Umbilical cord (tissue), 2 donors: ENCODE results near the gene PNPLA5. TPM values are rescaled to one million over a fixed set of nuclear protein-coding genes. Genes with fewer than 3 reads are reported as not detected.
A peak's percentile ranks its signal among the peaks of the same experiment; 100 is the strongest.
"Not testable (repeated sequence)": the region's sequence is repeated elsewhere in the genome, so short reads cannot be mapped to it uniquely, and the experiment has no call there.

Source experiments
- DNase-seq: peaks from one replicate; pipeline ENCODE4 v3.0.0-alpha.2; 2015; ENCODE audit warnings: low spot score
- total RNA-seq: library from RNA; depleted of rRNA; stranded (reverse); fragments of >200 nt; gene quantifications from one replicate; pipeline ENCODE4 v1.2.3, GENCODE V29; 2014; ENCODE audit warnings: low replicate concordance; ENCODE audit not compliant: insufficient read depth

Gene PNPLA5, protein sequence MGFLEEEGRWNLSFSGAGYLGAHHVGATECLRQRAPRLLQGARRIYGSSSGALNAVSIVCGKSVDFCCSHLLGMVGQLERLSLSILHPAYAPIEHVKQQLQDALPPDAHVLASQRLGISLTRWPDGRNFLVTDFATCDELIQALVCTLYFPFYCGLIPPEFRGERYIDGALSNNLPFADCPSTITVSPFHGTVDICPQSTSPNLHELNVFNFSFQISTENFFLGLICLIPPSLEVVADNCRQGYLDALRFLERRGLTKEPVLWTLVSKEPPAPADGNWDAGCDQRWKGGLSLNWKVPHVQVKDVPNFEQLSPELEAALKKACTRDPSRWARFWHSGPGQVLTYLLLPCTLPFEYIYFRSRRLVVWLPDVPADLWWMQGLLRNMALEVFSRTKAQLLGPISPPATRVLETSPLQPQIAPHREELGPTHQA
- not detected for total RNA-seq

DNA sequence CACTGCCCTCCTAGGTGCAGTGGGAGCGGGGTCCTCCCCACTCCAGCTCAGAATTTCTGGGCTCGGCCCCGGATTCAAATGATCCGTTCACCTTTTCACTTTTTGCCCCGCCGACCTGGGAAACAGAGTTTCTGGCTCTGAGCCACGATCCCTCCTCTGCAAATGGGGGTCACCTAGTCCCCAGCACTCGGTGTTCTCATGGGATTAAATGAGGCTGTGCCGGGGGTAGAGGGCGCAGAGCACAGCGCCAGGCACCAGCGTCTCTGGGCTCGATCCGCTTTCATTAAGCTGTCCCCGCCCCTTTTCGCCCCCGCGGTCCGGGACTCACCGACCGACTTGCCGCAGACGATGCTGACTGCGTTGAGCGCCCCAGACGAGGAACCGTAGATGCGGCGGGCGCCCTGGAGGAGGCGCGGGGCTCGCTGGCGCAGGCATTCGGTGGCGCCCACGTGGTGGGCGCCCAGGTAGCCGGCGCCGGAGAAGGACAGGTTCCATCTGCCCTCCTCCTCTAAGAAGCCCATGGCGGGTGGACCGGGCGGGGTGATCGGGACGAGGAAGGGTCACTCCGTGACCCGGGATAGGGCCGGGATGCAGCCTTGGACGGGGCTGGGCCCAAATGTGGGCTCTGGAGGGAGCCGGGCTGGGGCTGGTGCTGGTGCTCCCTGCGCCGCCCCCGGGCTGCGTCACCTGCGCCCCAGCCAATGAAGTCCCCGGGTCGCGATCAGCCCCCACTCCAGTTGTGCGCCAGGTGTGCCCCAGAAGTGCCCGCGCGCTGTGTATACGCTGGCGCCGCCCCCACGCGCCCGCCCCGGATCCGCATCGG is at the start of gene PNPLA5:
TSS of gene PNPLA5 (minus strand) at position 654 of the 823 bp plus-strand sequence. CDS start at position 521, 133 bp downstream.
- no peak for DNase-seq

DNA sequence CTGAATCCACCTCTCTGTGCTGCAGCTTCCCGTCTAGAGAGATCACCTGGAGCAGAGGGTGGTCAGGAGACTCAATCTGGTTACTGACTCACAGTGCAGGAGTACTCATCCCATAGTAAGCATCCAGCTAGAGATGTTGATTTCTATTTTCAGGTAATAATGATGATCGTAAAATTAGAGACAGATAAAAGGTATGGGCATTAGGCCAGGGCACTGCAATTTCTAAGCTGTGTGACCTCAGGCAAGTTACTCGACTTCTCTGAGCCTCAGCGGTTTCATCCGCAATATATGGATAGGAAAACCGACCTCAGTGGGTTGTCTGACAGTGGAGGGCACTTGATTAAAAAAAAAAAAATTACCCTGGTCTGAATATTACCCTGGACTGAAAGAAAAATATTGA is 49.6 kb upstream of the PNPLA5 start:
- no peak for DNase-seq

DNA sequence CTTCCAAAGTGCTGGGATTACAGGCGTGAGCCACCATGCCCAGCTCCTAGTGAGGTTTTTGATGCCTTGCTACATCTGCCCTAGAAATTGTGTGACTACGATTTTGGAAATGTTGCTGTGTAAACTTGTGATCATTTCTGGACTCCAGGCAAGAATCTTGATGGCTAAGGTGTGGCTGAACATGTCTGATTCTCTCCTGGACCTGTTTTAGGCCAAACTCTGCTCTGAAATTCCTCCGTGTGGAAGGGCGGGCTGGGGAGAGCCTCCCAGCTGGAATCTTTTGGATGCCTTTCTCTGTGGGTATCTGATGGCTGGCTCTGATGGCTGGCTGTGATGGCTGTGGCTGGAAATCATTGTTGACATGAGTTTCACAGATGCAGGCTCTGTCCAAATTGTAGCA is 40.0 kb upstream of the PNPLA5 start:
- no peak for DNase-seq

DNA sequence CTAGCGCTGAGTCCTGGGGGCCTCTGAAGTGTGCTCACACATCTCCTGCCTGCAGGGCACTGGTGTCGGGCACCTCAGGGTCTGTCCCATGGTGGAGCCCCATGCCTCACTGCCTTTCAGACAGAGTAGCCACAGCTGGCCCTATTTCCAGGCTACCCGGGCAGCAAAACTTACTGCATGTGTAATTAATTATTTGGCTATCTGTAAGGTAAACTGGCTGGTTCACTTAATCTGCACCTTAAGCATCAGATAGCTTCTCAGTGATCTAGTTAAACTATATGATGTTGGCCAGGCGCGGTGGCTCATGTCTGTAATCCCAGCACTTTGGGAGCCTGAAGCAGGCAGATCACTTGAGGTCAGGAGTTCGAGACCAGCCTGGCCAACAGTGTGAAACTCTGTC is 37.1 kb upstream of the PNPLA5 start:
- DNase-seq, result no peak

DNA sequence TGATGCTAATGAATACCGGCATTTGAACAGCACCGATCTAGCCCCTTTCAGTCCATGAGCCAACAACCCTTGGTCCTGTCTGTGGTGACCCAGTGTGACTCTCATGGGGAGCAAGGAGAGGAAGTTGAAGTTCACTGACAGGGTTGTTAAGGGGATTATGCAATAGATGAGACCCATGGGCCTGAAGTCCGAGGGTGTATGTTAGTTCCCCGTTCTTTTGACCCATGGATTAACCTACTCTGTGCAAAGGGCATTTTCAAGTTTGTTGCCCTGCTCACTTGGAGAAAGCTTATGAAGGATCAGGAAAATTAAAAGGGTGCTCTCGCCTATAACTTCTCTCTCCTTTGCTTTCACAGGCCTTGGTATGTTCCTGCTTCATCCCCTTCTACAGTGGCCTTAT is 36.7 kb upstream of the PNPLA5 start:
- peak; percentile 13 for DNase-seq

DNA sequence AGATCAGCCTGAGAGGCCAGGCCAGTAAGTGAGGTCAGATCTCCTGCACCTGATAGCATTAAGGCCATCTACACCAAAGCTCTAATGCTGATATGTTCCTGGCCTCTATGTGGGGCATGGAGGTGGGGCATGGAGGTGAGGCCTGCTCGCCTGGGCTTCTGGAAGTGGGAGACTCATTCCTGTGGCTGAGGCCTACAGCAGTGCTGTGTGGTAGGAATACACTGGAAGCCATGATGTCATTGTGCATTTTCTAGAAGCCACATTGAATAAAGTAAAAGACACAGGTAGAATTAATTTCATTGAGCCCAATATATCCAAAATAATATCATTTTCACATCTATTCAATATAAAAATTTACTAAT is 34.5 kb upstream of the PNPLA5 start:
- no peak for DNase-seq

DNA sequence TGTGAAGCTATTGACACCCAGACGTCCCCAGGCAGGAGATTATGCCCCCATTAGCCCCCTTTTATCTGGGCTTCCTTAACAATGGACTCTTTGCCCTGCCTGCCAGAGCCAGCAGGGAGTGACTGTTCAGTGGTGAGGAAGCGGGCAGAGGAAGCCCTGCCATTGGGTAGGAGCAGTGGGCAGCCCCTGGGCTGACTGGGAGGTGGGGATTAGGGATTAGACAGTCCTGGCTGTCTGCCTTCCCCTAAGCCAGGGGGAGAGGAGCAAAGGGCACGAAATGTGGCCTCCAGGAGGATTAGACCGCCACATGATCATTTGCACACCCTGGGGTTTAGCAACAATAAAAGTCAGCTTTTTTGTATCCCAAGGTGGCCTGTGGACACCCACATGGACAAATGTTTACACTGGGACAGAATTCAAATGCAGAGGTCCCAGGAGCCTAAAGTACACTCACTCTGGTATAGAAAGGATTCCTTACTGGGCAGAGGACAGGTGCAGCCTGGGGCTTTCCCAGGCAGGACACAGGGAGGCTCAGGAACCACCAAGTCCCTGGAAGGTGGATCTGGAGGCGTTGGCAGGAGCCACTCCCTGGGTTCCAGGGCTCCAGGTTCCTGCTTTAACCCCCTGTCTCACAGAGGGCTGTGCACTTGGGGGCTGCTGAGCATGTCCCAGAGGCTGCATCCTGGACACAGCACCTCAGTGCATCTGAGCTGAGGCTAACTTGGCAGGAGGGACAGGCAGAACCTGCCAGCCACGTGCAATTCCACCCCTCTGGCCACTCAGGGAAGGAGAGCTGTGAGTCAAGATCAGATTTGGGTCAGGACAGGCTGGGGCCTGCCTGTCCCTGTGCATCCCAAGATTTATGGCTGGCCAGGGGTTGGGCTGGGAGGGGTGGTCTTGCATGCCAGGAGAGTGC is 33.9 kb upstream of the PNPLA5 start:
- DNase-seq, result no peak

DNA sequence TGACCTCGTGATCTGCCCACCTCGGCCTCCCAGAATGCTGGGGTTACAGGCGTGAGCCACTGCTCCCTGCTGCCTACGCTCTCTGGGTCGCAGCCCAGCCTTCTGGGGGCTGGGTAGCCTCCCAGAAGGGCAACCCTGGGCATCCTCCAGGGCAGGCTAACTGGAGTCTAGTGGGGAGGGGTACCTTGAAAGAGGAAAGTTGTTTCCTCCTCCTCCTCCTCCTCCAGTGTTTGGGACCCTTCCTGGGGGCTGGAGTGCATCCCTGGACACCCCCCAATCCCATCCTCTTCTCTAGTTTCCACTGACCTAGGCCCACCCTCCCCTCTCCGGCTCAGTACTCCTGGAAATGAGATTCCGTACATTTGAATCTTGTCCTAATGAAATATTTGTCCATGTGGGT is 33.1 kb upstream of the PNPLA5 start:
- DNase-seq, result no peak

DNA sequence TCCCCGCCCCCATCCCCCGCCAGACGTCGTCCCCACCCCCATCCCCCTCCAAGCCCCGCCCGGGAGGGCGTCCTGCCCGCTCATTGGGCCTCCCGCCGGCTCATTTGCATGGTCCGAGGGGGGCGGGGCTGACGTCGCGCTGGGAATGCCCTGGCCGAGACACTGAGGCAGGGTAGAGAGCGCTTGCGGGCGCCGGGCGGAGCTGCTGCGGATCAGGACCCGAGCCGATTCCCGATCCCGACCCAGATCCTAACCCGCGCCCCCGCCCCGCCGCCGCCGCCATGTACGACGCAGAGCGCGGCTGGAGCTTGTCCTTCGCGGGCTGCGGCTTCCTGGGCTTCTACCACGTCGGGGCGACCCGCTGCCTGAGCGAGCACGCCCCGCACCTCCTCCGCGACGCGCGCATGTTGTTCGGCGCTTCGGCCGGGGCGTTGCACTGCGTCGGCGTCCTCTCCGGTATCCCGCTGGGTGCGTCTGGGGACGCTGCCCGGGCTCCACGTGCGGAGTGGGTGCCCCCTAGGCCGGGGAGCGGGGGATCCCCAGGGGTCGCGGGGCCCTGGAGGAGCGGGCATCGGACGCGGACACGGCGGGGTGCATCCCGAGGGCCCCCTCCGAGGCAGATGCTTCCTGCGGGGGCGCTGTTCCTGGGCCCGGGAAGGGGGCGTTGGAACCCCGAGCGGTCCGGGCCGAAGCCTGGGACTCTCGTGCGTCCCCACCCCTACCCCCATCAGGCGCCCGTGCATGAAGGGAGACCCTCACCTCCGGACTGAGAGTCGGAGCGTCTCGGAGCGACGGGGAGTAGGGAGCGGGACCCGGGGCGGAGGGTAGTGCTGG is 32.0 kb upstream of the PNPLA5 start, which contains the start of gene PNPLA3:
TSS of gene PNPLA3 (plus strand) at position 175 of the 834 bp plus-strand sequence. CDS start at position 282, 107 bp downstream.
- peak; percentile 93 for DNase-seq

DNA sequence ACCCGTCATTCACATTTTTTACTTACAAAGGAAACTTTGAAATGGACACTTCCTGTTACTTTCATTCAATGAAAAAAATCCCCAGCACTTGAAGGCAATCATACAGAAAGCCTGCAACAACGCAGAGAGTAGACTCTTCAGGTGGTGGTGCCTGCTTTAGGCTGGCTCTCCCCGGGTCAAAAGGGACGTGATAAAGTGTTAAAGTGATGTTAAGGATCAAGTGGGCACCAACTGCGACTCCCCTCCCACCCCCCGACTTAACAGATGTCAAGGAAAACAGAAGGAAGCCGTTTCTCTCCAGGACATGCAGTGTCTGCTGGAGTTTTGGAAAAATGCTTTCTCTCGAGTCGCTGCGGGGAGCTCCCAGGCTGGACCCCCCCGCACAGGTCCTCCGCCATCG is 31.4 kb upstream of the PNPLA5 start:
- DNase-seq, result no peak

DNA sequence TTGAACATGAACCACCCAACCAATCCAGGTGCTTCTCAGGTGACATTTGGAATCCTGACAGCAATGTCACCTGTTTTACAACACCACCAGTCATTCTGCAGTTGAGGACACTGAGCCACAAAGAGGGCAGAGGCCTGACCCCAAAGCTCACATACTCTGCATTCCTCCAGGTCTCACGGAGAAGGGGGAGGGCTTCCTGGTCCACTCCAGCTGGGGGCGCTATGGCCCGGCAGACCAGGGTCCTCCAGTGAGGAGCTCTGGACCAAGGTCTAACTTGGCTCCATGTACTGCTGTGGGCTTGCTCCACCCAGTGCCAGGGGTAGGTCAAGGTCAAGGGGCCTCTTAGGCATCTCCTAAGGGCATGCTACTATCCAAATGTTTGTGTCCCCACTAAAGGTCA is 30.3 kb upstream of the PNPLA5 start:
- DNase-seq, result no peak

DNA sequence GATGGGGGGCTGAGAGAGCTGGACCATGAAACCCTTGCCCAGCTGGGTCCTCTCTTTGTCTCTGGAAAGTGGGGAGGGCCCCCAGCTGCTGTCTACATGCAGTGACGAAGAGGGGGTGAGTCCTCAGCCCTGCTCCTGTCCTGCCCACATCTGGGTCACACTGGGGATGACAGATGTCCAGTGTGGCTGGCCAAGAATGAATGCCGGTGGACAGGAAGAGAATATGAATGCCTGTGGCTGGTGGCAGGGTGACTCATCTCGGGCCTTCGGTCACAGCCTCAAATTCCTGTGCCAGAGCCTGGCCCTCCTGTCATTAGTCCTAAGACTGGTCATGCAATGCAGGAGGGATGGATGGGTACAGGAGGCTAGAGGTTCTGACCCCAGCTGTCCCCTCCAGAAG is 29.6 kb upstream of the PNPLA5 start:
- no peak for DNase-seq

DNA sequence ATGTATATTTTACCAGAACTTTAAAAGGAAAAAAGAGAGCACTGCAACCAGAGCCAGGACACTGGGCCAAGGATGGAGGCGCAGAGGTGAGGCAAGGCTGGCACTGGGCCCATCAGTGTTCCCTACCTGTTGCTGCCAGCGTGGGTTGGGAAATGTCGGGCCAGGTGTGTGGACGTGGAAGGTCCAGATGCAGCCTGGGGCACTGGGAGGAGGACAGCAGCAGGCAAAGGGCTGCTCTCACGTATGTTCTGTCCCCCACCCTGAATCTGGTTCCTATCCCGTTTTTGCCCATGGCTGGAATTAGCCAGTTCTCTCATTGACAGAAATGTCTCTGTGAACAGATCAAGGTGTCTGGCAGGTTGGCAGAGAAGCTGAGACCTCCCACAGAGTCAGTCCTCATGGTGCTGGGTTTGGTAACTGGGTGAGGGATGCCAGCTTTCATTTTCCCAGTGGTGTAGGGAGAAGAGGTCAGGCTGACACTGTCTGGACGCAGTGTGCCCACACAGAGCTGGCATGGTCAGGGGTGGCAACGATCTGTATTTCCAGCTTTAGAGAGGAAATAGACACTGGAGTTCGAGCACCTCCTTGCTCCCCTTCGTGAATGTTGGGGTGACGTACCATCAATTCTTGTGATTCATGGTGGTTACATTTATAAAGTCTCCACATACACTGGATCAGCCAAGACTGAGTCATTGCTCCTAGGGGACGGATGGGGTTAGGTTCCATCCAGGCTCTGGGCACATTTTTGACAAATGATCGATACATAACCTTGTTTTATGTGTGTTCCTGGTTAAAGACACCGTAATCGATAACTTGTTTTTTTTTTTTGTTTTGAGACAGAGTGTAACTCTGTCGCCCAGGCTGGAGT is 27.5 kb upstream of the PNPLA5 start:
- DNase-seq, result no peak

DNA sequence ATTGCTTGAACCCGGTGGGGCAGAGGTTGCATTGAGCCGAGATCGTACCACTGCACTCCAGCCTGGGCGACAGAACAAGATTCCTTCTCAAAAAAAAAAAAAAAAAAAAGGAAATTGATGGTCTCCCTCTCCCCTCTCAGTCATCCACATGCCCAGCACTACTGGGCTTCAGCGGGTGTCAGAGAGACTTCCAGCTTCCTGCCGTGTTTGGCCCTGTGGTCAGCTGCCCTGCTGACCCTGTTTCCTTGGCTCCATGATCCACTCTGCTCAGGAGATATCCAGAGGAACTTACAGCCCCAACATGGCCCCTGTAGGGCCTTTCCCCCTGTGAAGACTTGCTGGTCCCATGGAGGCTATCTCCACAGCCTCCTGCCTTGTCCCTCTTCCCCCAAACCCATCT is 25.7 kb upstream of the PNPLA5 start:
- no peak for DNase-seq

DNA sequence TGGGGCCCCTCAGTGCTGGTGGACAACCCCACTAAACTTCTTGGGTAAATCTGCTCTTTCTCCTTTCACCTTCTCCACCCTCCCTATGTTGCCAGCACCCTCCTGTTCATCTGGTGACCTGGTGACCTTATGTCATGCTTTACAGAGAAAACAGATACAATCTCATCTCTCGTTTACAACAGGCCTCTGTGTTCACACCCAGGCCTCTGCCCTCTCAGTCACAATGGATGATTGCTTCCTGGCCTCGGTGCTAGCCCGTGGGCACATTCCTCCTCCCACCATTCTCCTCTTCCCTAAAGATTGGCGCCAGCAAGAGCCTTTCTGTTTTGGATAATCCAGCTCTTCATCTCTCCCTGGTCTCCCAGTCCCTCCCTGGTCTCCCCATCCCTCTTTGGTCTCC is 19.5 kb upstream of the PNPLA5 start:
- no peak for DNase-seq

DNA sequence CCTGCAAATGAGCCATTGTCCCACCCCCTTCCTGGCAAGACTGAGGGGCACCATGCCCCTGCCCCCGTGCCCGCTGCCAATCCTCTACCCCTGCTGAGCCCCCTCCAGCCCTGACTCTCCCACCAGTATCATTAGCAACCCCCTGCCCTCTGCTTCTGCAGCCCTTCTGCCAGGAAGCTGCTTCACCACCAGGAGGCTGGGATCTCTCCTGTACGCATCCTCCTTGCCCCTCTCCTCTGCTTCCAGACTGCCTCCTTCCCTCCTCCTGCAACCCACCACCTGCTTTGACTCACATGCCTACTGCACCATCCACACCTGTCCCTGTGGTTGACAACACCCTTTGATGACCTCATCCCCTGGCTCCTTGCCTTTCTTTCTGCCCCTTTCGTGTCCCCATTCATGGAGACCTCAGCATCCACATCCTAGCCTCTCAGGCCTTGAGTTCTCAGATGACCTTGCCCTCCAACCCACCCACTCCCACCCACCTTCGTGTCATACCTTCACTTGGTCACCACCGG is 18.4 kb upstream of the PNPLA5 start:
- no peak for DNase-seq

DNA sequence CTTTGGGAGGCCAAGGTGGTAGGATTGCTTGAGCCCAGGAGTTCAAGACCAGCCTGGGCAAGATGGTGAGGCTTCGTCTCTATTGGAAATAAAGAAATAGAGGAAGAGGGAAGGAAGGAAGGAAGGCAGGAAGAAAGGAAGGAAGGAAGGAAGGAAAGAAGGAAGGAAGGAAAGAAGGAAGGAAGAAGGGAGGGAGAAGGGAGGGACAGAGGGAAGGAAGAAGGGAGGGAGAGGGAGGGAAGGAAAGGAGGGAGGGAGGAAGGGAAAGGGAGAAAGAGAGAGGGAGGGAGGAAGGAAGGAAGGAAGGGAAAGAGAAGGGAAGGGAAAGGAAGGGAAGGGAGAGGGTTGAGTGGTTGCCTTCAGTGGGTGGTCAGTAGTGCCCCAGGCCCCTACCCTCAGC is 17.9 kb upstream of the PNPLA5 start:
- DNase-seq, result no peak

DNA sequence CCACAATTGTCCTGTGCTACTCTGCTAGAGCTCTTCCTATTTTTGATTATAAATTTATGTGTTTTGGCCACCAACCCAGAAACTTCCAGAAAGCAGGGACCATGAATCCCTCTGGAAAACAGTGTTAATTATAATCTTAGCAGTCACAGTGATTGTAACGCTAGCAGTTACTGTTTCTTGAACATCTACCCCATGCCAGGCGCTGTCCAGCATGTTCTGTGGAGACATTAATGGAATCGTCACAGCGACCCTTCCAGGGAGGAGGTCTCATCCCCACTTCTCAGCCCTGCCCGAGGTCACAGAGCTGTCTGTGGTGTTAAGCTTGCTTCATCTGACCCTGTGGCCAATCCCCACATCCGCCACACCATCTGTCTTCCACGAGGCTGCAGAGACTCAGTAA is 13.9 kb upstream of the PNPLA5 start:
- DNase-seq, result no peak

DNA sequence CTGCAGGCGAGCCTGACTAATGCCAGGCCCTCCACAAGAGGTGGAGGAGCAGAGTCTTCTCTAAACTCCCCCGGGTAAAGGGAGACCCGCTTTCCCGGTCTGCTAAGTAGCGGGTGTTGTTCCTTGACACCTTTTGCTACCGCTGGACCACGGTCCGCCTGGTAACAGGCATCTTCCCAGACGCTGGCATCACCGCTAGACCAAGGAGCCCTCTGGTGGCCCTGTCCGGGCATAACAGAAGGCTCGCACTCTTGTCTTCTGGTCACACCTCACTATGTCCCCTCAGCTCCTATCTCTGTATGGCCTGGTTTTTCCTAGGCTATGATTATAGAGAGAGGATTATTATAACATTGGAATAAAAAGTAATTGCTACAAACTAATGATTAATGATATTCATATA is 12.6 kb upstream of the PNPLA5 start:
- not testable (repeated sequence) for DNase-seq

DNA sequence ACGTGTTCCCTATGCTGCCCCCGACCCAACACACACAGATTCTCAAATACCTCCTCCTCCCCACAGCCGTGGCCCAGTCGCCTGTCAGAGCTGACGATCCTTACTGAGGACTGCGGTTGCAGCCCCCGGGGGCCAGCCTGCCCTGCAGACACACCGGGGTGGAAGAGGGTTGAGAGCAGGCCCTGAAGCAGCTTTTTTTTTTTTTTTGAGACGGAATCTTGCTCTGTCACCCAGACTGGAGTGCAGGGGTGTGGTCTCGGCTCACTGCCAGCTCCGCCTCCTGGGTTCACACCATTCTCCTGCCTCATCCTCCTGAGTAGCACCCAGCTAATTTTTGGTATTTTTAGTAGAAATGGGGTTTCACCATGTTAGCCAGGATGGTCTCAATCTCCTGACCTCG is 11.2 kb upstream of the PNPLA5 start:
- not testable (repeated sequence) for DNase-seq
